GM13976 (cell line): ENCODE measurements around the gene GALNT7.
"Not testable (repeated sequence)": the region's sequence is repeated elsewhere in the genome, so short reads cannot be mapped to it uniquely, and the experiment has no call there.

Experiments used
- DNase-seq: peaks from one replicate; pipeline ENCODE4 v3.0.0; 2012; ENCODE audit warnings: low spot score
- CTCF ChIP-seq: IDR thresholded peaks from 2 replicates; pipeline ENCODE4 v1.5.1; 2012; ENCODE audit warnings: borderline replicate concordance, mild to moderate bottlenecking; ENCODE audit not compliant: insufficient read depth; ENCODE audit errors: extremely low read depth, missing control alignments, control extremely low read depth
- in situ Hi-C: fragments of 300-500 bp; cut with MboI; formaldehyde crosslinking; loops from one replicate; pipeline ENCODE4 v1.12.0; 2022; ENCODE audit warnings: low sequenced_read_pairs, mixed read lengths, inconsistent platforms; ENCODE audit not compliant: unreplicated experiment

The GALNT7 gene

GRCh38 chr4:173168396-173169177, at the start of gene GALNT7:
TSS of gene GALNT7 (plus strand) at chr4:173168811. CDS start at chr4:173168836, 25 bp downstream.
- no peak for TF ChIP-seq CTCF
- in situ Hi-C loops = no loop called here
- peak; percentile 87 for DNase-seq

GRCh38 chr4:173118819-173119218, 49.8 kb upstream of the GALNT7 start:
- in situ Hi-C loops, DNase-seq: not testable (repeated sequence)

- in situ Hi-C loops = no loop called here
- no peak for TF ChIP-seq CTCF
Observed at GRCh38 chr4:173119818-173120217, 48.8 kb upstream of the GALNT7 start.

GRCh38 chr4:173121076-173121561, 47.5 kb upstream of the GALNT7 start:
- in situ Hi-C loops = no loop called here
- DNase-seq = no peak
- no peak for TF ChIP-seq CTCF

More at GRCh38 chr4:173119818-173120217, 48.8 kb upstream of the GALNT7 start:
- DNase-seq = no peak

- in situ Hi-C loops = no loop called here
- TF ChIP-seq CTCF = no peak
Observed at GRCh38 chr4:173124209-173124865, 44.3 kb upstream of the GALNT7 start.

GRCh38 chr4:173125216-173125812, 43.3 kb upstream of the GALNT7 start:
- no peak for DNase-seq
- in situ Hi-C loops = no loop called here
- no peak for TF ChIP-seq CTCF

More at GRCh38 chr4:173124209-173124865, 44.3 kb upstream of the GALNT7 start:
- DNase-seq = no peak
